GM12875 (cell line): ENCODE data around the gene NACC1.

Source experiments
- H3K4me3 ChIP-seq: one replicate; pipeline ENCODE4 v1.5.1; 2011; ENCODE audit warnings: low read depth, low read length, control low read depth
- TF ChIP-seq, protein P1 (sequence below): IDR thresholded peaks from 2 replicates; pipeline ENCODE4 v1.5.1; 2011; ENCODE audit warnings: low read depth, mild to moderate bottlenecking, control low read depth, inconsistent platforms, low read length, moderate library complexity, borderline replicate concordance; ENCODE audit not compliant: insufficient read depth

NACC1 gene

DNA sequence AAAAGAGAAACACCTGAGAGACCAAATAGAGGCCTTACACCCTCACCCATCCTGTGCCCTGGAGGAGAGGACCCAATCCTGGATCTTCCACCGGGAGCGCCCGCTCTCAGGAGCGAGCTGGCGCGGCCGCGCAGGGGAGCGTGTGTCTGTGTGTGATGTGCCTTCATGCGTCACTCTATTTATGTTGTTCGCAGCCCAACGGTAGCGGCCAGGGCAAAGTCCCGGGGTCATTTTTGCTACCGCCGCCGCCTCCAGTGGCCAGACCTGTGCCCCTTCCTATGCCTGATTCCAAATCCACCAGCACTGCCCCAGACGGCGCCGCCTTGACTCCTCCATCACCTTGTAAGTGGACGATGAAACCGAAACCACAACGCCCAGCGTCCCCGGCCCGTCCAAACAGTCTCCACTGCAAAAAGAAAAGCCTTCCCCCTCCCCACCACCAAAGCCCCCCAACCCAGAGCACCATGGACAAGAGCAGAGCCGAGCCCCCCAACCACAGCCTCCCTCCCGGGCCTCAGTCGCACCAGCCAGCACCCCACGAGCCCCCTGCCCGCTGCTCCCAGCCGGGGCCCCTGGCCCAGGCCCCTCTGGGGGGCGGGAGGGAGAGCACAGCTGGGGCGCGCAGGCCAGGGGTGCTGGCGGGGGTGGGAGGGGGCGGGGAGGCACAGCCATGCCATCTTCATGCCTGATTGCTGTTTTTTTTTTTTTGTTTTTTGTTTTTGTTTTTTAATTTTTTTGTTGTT is 30.1 kb upstream of the NACC1 start:
- no peak overlapping the region for H3K4me3 ChIP-seq
- TF ChIP-seq, protein P1, sequence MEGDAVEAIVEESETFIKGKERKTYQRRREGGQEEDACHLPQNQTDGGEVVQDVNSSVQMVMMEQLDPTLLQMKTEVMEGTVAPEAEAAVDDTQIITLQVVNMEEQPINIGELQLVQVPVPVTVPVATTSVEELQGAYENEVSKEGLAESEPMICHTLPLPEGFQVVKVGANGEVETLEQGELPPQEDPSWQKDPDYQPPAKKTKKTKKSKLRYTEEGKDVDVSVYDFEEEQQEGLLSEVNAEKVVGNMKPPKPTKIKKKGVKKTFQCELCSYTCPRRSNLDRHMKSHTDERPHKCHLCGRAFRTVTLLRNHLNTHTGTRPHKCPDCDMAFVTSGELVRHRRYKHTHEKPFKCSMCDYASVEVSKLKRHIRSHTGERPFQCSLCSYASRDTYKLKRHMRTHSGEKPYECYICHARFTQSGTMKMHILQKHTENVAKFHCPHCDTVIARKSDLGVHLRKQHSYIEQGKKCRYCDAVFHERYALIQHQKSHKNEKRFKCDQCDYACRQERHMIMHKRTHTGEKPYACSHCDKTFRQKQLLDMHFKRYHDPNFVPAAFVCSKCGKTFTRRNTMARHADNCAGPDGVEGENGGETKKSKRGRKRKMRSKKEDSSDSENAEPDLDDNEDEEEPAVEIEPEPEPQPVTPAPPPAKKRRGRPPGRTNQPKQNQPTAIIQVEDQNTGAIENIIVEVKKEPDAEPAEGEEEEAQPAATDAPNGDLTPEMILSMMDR, result no peak

DNA sequence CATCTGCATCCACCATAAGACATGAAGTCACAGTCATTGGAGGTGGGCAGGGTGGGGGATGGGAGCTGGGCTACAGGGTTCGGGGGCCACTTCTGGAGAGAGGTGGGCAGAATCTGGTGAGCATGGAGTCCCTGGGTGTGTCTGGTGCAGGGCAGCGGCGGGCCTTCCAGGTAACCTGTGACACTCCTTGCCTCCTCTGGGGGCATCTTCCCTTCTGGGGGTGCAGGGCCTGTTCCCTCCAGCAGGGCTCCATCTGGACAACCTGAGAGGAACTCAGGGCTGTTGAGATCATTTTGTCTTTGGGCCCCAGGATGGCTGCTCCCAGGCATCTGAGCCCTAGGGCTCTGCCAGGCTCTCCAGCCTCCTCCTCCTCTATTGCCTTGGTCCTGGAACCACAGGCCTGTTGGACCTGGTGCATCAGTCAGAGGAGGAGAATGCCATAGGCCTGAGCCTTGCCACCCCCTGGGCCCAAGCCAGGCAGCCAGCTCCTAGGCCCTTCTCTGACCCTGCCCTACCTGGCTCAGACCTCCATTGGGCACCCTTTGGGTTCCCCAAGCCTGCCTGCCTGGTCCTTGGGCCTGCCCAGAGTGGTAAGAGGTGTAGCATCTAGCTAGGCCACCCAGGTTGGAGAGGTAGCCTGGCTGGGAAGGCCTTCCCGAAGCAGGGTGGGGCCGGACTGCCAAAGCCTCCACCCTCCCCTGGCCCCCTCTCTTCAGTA is 28.8 kb upstream of the NACC1 start:
- no peak overlapping the region for H3K4me3 ChIP-seq
- TF ChIP-seq, protein P1, result peak; percentile 85

DNA sequence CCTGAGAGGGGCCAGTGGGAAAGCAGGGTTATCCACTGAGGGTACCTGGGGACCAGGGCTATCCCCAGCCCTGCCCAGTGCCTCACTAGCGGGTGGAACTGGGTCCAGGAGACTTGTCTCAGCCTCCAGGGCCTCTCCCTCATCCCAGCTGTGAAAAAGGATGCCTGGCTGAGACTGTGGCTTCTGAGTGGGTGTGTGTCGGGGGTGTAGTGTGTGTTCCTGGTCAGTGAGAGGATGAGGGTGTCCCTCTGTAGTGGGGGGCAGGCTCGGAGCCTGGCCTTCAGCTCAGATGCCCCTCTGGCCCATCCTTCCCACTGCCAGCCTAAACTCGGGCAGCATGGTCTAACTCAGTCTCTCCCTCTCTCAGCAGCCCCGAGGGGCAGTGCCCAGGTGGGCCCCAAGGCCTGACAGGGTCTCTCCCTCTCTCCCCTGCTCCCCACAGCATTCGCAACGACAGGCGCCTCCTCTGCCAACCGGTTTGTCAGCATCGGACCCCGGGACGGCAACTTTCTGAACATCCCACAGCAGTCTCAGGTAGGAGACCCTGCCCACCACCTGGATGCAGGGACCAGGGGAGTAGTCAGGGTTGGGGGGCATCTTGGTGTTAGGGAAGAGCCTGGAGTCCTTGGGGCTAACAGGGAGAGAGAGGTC is 28.1 kb upstream of the NACC1 start:
- H3K4me3 ChIP-seq, result no peak overlapping the region
- TF ChIP-seq, protein P1, result no peak

DNA sequence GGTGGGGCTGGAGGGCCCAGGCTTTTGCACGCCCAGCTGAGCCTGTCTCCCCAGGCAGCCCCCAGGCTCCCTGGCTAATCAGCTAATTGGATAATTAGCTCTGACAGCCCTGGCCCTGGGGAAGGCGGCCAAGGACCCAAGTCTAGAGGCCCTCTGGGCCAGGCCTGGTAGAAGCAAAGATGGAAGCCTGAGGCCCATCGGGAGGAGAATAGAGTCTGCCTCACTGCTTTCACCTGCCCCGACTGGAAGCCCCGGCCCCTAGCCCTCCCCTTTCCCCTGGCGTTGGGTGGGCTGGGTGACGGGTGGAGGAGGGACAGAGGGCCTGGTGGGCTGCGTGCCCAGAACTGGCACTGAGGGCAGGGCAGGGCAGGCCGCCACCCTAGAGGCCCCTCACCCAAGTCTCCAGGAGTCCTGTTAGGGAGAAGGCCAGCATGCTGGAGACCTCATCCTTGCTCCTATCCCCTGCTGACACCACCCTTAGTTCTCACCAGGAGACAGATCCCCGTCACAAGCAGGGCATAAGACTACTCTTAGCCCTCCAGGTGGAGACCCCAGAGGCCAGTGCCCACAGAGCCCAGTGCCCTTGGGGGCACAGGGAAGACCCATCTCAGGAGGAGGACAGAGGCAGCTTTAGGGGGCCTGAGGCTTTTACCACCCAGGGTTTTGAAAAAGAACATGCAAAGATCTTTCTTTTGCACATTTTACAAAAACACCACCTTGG is 27.4 kb upstream of the NACC1 start:
- TF ChIP-seq, protein P1, result no peak
- no peak overlapping the region for H3K4me3 ChIP-seq

DNA sequence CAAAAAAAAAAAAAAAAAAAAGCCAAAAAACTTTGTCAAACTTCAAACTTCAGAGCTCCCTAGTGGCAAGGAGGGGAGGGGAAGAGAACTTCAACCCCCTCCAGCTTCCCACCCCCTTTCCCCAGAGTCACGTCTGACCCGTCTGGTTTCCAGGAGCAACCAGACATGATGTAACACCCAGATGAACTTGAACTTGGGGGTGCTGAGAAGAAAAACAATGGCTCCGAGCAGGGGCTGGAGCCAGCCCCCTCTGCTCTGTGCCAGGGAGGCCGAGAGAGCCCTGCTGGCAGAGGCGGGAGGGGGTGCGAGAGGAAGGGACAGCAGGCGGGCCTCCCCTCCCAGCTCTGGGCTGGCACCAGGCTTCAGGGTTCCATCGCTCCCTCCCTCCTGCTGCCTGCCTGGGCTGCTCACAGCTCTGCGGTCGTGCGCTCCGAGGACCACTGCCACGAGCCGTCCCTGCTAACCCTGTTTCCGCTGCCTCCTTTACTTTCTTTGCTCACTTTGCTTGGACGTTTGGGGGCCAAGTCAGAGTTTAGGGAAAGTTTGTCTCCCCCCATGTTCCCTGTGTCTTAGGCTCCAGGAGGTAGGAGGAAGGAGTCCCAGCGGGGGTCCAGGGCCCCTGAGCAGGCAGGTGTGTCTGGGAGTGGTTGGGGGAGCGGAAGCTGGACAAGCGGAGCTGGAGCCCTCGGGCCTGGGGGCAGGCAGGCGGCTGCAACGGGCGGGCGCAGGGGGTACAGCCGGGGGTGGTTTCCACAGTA is 26.5 kb upstream of the NACC1 start:
- H3K4me3 ChIP-seq, result no peak overlapping the region
- TF ChIP-seq, protein P1, result no peak

DNA sequence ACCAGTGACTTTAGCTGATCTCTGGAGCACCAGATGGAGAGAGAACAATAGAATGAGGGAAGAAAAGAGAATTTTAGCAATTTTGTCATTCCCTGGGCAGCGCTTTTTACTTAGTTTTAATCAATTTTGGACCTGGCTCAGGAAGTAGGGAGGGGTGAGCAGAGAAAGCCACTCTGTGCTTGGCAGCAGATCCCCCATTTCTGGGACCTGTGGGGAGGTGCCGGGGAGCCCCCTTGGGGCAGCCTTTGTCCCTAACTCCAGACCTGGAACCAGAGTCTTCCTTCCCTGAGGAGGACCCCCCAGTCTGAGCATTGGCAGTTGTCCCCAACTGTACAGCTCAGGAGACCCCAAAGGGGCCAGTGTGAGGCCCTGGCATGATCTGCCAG is 25.9 kb upstream of the NACC1 start:
- no peak overlapping the region for H3K4me3 ChIP-seq
- TF ChIP-seq, protein P1, result no peak
